Endometrium (tissue), 2 donors: Measurements from ENCODE around the gene ZFP3.
"Not testable (repeated sequence)": the region's sequence is repeated elsewhere in the genome, so short reads cannot be mapped to it uniquely, and the experiment has no call there.

Source experiments
- FAIRE-seq: peaks from 2 replicates; lab custom pipeline; 2012; peaks lifted over from hg19 to GRCh38; lab: Jason Lieb, UNC
- donor health status: control.
- donor health status: control.

ZFP3 gene

GRCh38 chr17:5077781-5078105 is 524 bp upstream of the ZFP3 start:
- FAIRE-seq, result no peak

- no peak for FAIRE-seq
Measured at GRCh38 chr17:5080591-5080990, 2.3 kb downstream of the ZFP3 start.

DNA sequence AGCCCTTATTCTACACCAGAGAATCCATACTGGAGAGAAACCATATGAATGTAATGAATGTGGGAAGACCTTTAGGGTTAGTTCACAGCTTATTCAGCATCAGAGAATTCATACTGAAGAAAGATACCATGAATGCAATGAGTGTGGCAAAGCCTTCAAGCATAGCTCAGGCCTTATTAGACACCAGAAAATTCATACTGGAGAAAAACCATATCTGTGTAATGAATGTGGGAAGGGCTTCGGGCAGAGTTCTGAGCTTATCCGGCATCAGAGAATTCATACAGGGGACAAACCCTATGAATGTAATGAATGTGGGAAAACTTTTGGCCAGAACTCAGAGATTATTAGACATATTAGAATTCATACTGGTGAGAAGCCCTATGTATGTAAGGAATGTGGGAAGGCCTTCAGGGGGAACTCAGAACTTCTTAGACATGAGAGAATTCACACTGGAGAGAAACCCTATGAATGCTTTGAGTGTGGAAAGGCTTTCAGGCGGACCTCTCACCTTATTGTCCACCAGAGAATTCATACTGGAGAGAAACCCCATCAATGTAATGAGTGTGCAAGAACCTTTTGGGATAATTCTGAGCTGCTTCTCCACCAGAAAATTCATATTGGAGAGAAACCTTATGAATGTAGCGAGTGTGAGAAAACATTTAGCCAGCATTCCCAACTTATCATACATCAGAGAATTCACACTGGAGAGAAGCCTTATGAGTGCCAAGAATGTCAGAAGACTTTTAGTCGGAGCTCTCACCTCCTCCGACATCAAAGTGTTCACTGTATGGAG is 14.1 kb downstream of the ZFP3 start:
- no peak for FAIRE-seq

- FAIRE-seq, result no peak
Measured at GRCh38 chr17:5096731-5097100, 18.4 kb downstream of the ZFP3 start.

DNA sequence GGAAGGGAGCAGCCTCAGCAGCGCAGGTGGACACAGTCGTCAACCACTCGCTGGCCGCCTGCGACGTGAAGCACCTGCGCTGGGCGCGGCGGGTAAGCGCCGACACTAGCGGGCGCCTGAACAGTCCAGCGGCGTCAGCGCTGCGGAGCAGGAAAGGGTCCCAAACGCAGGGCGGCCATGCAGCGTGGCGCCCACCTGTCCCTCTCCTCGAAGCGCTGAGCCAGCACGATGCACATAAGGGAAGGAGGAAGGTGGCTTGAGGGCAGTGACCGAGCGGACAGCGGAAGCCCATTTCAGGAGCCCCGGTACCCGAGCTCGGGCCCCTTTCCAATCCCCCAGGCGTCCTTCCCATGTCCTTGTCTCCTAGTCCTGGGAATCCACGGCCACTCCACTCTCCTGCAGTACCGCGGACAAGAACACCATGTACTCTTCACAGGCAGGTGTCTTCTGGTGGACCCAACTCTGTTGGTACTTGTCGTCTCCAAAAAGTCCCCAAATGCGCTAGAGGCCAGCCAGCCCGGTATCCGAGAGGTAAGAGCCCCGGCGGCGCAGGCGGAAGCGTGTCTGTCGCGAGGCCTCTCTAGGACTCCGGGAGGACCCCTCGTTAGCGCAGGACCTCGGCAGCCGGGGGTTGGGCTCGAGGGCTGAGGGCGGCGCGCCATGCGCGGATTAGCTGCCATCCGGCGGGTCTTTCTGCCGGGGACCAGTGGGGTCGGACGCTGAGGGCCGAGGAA is 19.0 kb downstream of the ZFP3 start:
- FAIRE-seq, result no peak

DNA sequence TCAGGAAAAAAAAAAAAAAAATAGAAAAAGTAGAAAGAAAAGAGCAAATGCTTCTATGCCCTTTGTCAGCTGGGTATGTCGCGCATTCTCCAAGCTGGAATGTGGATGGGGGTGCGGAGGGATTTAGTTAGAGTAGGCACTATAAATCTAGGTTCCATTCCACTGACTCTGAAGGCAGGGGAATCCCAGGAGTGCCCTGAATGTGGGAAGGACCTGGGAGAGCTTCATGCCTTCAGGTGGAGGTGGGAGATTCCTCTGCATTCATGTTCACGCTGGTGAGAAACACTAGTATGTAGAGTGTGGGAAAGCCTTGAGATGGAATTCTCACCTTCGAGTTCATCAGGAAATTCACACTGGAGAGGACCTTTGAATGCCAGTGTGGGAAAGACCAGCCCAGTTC is 21.0 kb downstream of the ZFP3 start:
- no peak for FAIRE-seq

DNA sequence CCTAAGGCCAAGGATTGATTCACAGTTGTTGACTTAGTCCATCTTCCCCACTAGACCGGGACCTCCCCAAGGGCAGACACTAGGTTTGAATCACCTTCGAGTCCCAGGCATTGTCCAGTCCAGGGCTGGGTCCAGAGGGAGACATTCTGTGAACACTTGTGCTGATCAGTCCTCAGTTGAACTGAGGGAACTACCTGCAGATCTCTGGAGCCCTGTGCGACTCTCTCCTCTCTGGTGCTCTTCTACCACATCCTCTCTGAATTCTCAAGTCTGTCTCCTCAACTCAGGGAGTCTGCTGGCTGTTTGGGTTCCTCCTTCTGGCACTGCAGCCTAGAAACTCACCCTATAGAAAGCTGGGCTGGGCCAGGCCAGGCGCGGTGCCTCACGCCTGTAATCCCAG is 22.6 kb downstream of the ZFP3 start:
- no peak for FAIRE-seq

DNA sequence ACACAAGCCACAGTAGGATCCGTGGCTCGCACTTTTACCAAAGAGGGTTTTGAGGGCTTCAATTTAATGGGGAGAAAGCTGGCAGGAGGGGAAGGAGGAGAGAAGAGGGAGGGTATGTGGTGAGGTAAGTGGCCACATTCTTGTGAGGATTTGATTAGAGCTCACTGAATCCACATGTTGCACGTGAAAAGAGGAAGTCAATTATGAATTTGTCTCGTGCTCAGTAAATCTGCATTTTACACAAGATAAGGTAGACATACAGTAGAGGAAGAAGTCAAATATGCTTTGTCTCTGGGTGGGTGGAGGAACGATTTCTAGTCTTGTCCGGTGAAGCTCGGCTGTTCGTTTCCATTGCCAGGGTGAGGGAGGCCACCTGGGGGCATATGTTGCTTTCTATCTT is 32.5 kb downstream of the ZFP3 start:
- FAIRE-seq, result no peak

GRCh38 chr17:5111402-5112204 is 33.3 kb downstream of the ZFP3 start, which contains the start of gene ZNF232:
Gene ZNF232, minus strand, starts transcription at chr17:5111878. Its CDS starts 56 bp downstream, at chr17:5111822.
- FAIRE-seq, result peak; percentile 66

DNA sequence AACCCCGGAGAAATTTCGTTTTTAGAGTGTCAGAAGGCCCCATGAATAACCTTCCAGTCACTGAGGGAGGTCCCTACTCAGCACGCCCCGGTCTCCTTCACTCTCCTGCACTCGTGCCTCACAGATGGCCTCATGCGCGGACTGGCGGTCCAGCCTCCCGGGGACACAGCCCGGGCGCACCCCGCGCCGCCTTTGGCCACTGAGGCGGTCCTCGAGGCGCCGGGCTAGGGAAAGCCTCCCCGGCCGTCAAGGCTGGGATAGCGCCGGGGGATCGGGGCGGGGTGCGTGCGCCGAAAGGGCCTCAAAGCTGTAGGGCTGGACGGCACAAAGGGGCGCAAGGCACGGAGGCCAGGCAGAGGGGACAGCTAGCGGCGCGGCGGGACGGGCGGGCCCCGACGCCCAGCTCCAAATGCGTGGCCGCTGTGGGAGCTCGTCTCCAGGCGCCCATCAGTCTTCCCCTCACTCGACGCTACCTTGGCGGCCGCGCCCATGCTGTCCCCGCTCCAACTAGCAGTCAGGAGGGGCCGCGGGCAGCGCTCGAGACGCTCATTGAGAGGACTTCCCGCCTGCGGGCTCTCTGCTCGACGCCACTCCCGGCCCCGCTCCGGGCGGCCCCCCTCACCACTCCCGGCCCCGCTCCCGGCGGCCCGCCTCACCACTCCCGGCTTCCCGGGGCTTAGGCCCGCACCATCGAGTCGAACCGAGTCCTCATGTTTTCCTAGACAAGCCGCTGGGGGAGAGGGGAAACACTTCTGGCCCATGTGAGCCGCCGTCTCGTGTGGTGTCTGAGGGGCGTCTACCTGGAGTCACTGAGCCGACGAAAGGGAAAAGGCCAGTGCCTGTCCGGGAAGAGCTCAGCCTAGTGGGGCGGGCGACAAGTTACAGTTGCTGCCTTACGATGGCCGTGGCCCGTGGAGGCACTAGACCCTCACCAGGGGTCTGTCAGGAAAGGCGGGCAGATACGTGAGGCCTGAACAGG is 37.7 kb downstream of the ZFP3 start, which contains the start of gene USP6:
Gene USP6 (plus strand): TSS at position 360 of the 979 bp plus-strand sequence. CDS start 14,336 bp downstream, outside the sequence.
- FAIRE-seq, result no peak

- no peak for FAIRE-seq
Measured at GRCh38 chr17:5118219-5118618, 40.0 kb downstream of the ZFP3 start.

GRCh38 chr17:5120036-5120435 is 41.8 kb downstream of the ZFP3 start:
- no peak for FAIRE-seq

DNA sequence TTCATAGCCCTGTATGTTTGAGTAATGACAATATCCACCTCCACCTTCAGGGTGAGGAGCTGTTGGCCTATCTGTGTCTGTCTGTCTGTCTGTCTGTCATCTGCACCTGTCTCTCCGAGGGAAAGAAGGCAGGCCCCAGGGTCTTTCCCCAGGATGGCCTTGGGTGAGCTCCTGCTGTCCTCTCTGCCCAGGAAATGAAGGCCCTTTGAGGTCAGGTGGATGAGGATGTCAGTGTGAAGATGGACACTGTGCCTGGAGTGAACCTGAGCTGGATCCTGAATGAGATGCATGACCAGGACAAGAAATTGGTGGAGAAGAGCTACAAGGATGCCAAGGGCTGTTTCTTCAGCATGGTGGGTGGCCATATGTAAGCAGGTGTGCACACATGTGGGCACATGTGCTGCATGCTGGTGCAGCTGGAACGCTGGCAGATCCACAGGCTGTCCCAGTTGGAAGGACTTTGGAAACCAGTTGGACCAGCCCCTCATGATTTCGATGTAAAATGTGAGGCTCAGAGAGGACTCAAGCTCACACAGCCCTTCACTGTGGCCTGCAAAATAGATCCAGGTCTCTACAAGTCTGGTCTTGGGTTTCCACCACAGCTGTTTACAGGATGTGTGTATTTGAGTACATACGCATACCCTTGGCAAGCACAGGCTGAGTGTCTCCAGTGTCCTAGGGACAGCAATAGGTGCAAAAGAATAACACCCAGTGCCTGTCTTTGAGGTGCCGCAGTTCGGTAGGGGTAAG is 42.3 kb downstream of the ZFP3 start:
- FAIRE-seq, result not testable (repeated sequence)

DNA sequence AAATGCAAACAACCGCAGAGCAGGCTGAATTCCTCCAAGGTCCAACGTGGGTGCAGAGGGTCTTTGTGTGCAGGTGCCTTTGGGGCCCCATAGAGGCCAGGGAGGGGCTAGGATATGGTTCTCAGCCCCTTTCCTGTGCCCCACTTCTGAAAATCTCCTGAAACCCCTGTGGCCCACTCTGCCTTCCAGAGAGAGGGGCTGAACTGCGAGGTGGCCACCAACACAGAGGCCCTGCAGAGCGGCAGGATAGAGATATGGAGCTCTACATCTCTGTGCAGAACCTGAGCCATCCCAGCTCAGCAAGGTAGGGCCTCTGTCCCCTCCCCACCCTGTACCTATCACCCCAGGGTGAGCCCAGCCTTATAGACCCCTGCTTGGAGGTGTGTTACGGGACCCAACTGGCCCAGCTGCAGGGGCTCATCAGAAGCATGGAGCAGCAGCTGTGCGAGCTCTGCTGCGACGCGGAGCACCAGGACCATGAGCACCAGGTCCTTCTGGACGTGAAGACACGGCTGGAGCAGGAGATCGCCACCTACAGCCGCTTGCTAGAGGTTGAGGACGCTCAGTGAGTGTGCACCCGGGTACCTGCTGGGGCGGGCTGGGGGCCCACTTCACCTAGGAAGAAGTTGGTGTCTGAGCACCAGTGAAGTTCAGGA is 43.0 kb downstream of the ZFP3 start:
- FAIRE-seq, result no peak

DNA sequence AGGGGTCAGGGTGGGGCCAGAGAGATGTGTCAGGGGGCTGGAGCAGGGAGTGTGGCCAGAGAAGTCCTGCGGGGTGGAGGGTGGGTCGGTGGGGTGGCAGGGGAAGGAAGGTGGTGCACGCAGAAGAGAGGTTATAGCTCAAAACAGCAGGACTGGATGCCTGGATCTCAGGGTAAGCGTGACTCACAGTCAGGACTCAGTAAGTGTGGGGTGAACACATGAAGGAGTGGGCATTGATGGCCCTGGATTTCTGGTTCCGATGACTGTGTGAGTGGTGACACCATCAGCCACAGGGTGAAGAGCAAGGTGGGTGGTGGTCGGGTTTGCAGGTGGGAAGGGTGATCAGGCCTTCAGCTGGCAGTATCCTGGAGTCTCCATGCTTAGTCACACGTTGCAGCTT is 43.8 kb downstream of the ZFP3 start:
- not testable (repeated sequence) for FAIRE-seq

DNA sequence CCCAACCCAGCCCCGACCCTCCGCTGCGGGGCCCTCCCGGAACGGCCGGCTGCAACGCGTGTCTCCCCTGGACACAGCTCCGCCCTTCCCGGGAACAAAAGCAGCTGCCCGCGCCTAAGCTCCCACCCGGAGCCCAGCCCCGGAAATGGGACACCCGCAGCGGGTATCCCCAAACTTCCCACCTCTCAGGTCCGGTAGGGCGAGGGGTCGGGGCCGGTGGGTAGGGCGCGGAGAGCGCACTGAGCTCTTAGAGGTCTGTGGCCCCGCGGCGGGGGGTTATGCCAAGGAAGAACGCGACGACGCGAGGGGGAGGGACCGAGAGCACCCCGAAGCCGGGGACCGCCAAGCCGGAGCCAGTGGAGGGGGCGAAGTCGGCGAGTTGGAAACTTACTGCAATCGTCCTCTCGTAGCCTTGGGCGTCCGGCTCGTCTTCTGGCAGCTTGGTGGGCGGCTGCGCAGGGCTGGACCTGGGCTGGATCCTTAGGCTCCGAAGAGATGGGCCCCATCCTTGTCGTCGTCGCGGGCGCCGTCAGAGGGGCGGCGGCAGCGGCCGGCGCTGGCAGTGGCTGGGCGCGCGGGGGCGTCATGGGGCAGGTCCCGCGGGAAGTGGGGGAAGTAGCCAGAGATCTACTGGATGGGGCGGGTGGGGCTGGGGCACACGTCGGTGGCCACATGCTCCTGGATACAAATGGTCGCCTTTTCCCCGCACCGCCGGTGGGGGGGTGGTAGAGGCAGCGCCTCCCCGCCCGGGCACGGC is 44.5 kb downstream of the ZFP3 start:
- no peak for FAIRE-seq

DNA sequence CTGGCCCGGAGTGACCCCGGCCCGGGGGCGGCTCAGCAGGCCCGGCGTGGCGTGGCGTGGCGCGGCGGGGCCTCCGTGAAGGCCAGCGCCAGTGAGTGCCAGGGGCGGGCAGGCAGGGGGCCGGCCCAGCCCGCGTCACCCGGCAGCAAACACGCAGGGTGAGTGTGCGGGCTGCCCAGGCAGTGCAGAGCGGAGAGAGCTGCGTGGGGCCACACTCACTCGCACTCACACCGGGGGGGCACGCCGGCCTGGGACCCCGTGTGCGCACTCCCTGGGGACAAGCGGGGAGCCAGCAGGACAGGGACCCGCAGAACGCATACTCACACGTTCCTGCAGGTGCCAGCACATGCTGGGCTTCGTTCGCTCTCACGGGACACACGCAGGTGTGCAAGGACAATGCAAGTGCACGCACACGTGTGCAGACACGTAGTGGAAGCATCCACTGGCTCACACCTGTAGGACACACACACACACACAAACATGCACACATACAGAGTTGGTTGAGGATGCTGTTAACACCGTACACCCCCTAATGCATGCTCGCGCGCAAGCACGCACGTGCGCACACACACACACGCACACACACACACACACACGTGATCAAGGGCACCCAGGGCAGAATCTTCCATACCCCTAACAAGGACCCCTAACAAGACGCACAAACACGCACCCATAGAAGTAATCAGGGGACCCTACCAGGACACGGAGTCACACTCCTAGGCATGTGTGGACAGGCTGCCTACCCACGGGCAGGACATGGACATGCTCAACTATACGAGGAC is 45.3 kb downstream of the ZFP3 start:
- FAIRE-seq, result no peak

DNA sequence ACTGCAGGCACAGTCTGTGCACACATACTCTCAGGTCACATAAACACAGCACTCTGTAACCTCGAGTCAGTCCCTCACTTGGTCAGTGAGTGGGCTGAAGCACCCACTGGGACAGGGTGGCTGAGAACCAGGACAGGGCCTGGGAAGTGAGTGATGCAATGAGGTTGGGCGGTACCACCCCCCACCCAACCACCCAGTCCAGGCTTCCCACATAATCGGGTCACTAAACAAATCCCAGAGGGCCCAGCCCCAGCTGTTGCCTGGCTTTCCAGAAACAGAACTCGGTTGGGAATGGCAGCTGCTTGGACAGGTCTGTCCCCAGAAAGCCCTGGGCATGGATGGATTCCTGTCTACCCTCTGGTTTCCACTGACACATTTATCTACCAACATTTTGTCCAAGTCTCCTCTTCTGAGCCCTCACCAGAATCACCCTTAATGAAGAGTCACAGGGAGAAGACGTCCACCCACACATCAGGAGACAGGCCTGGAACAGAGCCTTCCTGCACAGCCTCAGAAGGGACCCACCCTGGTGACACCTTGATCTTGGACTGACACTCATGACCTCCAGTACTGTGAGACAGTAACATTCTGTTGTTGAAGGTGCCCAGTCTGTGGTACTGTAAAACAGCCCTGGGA is 46.0 kb downstream of the ZFP3 start:
- not testable (repeated sequence) for FAIRE-seq
